ENCODE measurements around the gene PGGHG.

- TF ChIP-seq, protein P1, sequence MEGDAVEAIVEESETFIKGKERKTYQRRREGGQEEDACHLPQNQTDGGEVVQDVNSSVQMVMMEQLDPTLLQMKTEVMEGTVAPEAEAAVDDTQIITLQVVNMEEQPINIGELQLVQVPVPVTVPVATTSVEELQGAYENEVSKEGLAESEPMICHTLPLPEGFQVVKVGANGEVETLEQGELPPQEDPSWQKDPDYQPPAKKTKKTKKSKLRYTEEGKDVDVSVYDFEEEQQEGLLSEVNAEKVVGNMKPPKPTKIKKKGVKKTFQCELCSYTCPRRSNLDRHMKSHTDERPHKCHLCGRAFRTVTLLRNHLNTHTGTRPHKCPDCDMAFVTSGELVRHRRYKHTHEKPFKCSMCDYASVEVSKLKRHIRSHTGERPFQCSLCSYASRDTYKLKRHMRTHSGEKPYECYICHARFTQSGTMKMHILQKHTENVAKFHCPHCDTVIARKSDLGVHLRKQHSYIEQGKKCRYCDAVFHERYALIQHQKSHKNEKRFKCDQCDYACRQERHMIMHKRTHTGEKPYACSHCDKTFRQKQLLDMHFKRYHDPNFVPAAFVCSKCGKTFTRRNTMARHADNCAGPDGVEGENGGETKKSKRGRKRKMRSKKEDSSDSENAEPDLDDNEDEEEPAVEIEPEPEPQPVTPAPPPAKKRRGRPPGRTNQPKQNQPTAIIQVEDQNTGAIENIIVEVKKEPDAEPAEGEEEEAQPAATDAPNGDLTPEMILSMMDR (IDR thresholded peaks at IDR 0.05): no peak
- no peak for TF ChIP-seq ZFX (IDR thresholded peaks at IDR 0.05; ENCODE audit: borderline replicate concordance)
Measured at GRCh38 chr11:244376-244775, 44.5 kb upstream of the PGGHG start.

All from 22Rv1 (cell line).